Measurements from ENCODE around the gene LMCD1. TPM values are rescaled to one million over a fixed set of nuclear protein-coding genes. Genes with fewer than 3 reads are reported as not detected.

Gene LMCD1
- total and polyA plus RNA-seq, 2 of the 8 experiments (the other 6 are each of a cell fraction or from before 2014, with no cell fraction given), result 12.3 to 26.5 TPM

DNA sequence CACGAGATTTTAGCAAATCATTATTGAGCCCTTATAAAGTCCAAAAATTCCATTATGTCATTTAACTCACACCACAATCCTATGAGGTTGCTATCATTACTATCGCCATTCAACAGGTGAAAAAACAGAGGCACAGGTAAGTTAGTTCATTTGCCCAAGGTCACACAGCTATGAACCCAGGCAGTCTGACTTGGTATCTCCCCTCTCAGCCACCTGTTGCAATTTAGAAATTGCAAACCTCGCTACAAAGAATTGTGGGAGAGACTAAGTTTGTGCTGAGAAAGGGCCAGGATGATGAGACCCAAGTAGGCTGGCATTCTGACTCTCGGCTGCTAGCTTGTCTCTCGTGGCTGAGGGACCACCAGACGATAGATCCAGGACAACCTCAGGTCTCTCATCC, 57.7 kb downstream of the LMCD1 start (continued):
- TF ChIP-seq, protein P1, sequence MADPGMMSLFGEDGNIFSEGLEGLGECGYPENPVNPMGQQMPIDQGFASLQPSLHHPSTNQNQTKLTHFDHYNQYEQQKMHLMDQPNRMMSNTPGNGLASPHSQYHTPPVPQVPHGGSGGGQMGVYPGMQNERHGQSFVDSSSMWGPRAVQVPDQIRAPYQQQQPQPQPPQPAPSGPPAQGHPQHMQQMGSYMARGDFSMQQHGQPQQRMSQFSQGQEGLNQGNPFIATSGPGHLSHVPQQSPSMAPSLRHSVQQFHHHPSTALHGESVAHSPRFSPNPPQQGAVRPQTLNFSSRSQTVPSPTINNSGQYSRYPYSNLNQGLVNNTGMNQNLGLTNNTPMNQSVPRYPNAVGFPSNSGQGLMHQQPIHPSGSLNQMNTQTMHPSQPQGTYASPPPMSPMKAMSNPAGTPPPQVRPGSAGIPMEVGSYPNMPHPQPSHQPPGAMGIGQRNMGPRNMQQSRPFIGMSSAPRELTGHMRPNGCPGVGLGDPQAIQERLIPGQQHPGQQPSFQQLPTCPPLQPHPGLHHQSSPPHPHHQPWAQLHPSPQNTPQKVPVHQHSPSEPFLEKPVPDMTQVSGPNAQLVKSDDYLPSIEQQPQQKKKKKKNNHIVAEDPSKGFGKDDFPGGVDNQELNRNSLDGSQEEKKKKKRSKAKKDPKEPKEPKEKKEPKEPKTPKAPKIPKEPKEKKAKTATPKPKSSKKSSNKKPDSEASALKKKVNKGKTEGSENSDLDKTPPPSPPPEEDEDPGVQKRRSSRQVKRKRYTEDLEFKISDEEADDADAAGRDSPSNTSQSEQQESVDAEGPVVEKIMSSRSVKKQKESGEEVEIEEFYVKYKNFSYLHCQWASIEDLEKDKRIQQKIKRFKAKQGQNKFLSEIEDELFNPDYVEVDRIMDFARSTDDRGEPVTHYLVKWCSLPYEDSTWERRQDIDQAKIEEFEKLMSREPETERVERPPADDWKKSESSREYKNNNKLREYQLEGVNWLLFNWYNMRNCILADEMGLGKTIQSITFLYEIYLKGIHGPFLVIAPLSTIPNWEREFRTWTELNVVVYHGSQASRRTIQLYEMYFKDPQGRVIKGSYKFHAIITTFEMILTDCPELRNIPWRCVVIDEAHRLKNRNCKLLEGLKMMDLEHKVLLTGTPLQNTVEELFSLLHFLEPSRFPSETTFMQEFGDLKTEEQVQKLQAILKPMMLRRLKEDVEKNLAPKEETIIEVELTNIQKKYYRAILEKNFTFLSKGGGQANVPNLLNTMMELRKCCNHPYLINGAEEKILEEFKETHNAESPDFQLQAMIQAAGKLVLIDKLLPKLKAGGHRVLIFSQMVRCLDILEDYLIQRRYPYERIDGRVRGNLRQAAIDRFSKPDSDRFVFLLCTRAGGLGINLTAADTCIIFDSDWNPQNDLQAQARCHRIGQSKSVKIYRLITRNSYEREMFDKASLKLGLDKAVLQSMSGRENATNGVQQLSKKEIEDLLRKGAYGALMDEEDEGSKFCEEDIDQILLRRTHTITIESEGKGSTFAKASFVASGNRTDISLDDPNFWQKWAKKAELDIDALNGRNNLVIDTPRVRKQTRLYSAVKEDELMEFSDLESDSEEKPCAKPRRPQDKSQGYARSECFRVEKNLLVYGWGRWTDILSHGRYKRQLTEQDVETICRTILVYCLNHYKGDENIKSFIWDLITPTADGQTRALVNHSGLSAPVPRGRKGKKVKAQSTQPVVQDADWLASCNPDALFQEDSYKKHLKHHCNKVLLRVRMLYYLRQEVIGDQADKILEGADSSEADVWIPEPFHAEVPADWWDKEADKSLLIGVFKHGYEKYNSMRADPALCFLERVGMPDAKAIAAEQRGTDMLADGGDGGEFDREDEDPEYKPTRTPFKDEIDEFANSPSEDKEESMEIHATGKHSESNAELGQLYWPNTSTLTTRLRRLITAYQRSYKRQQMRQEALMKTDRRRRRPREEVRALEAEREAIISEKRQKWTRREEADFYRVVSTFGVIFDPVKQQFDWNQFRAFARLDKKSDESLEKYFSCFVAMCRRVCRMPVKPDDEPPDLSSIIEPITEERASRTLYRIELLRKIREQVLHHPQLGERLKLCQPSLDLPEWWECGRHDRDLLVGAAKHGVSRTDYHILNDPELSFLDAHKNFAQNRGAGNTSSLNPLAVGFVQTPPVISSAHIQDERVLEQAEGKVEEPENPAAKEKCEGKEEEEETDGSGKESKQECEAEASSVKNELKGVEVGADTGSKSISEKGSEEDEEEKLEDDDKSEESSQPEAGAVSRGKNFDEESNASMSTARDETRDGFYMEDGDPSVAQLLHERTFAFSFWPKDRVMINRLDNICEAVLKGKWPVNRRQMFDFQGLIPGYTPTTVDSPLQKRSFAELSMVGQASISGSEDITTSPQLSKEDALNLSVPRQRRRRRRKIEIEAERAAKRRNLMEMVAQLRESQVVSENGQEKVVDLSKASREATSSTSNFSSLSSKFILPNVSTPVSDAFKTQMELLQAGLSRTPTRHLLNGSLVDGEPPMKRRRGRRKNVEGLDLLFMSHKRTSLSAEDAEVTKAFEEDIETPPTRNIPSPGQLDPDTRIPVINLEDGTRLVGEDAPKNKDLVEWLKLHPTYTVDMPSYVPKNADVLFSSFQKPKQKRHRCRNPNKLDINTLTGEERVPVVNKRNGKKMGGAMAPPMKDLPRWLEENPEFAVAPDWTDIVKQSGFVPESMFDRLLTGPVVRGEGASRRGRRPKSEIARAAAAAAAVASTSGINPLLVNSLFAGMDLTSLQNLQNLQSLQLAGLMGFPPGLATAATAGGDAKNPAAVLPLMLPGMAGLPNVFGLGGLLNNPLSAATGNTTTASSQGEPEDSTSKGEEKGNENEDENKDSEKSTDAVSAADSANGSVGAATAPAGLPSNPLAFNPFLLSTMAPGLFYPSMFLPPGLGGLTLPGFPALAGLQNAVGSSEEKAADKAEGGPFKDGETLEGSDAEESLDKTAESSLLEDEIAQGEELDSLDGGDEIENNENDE (IDR thresholded peaks at IDR 0.05; ENCODE audit: insufficient replicate concordance, low read length), result no peak
- TF ChIP-seq, protein P2, sequence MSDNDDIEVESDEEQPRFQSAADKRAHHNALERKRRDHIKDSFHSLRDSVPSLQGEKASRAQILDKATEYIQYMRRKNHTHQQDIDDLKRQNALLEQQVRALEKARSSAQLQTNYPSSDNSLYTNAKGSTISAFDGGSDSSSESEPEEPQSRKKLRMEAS (IDR thresholded peaks at IDR 0.05), result no peak
- no peak for TF ChIP-seq BRCA1 (IDR thresholded peaks at IDR 0.05; ENCODE audit: low read depth, low read length)
- TF ChIP-seq GABPA (IDR thresholded peaks at IDR 0.05; ENCODE audit: borderline replicate concordance, insufficient read depth, low read length), result no peak
- no peak for TF ChIP-seq NANOG (IDR thresholded peaks at IDR 0.05; ENCODE audit: insufficient read depth, low read depth, low read length, poor library complexity, severe bottlenecking)
- TF ChIP-seq SIN3A (conservative IDR thresholded peaks at IDR 0.05 in 1 of 2, IDR thresholded peaks at IDR 0.05 in 1 of 2; ENCODE audit: low read depth in 1 of 2, low read length in 2 of 2), result no peak
- TF ChIP-seq, protein P3, sequence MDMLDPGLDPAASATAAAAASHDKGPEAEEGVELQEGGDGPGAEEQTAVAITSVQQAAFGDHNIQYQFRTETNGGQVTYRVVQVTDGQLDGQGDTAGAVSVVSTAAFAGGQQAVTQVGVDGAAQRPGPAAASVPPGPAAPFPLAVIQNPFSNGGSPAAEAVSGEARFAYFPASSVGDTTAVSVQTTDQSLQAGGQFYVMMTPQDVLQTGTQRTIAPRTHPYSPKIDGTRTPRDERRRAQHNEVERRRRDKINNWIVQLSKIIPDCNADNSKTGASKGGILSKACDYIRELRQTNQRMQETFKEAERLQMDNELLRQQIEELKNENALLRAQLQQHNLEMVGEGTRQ (IDR thresholded peaks at IDR 0.05; ENCODE audit: low read length), result no peak
- TF ChIP-seq TBP (IDR thresholded peaks at IDR 0.05; ENCODE audit: low read depth, low read length), result no peak
- no peak for TF ChIP-seq POLR2A (IDR thresholded peaks at IDR 0.05; ENCODE audit: control extremely low read depth in 1 of 2, low read depth in 2 of 2, low read length in 2 of 2)
- TF ChIP-seq HDAC2 (IDR thresholded peaks at IDR 0.05; ENCODE audit: borderline replicate concordance in 1 of 2, low read depth in 2 of 2, low read length in 2 of 2), result no peak

Measured in H1 (cell line).